G401 (cell line): ENCODE results near the gene S100A13. TPM values are rescaled to one million over a fixed set of nuclear protein-coding genes. Genes with fewer than 3 reads are reported as not detected.
"Not testable (repeated sequence)": the region's sequence is repeated elsewhere in the genome, so short reads cannot be mapped to it uniquely, and the experiment has no call there.

Experiments used
- DNase-seq: peaks from one replicate; pipeline ENCODE4 v3.0.0-alpha.2; 2015; ENCODE audit warnings: low spot score
- in situ Hi-C: cut with HindIII; loops from 2 replicates; pipeline ENCODE4 v1.10.0; 2016; ENCODE audit warnings: low sequenced_read_pairs, mixed read lengths
- total RNA-seq: library from RNA; depleted of rRNA; stranded (reverse); fragments of >200 nt; shearing (Covaris generic); gene quantifications from 2 replicates; pipeline ENCODE4 v1.2.3, GENCODE V29; 2014

Gene S100A13
- total RNA-seq, 1 experiment from 2014 or later: 111 TPM

DNA sequence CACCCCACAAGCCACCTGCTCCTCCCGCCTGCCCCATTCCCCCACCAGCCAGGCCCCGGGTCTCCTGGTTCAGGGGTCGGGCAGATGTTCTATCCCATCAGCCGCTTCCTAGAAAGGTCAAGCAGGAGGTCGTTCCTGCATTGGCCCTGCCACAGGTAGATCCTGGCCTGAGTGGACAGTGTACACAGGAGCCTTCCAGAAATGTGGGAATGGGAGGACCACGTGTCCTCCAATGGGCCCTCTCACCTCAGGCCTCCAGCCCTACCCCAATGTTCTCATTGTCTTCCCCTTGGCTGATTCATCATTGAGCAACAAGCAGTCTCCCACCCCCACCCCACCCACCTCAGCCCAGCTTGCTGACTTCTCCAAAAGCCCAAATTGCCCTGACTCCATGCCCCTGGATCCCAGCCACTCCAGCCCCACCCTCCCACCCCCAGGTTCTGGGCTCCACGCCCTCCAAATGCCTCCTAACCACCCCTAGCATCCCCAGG lies 16.4 kb downstream of the S100A13 start:
- in situ Hi-C loops: no loop called here
- no peak for DNase-seq

DNA sequence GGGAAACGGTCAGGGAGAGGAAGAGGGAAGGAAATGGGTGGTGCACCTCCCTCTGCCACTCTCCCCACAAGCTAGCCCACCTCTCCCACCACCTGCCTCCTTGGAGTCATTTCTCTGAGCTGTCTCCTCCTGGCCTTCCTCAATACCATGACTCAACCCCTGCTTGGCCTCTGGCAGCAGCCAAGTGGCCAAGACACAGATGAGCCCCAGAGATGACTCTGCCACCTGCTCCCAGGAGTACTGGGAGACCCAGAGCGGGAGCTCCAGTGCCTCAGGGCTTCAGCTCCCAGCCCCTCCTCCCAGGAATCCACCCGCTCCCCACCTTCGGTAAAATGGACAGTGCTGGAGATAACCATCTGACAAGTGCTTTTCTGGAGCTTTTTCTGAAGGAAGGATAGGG lies 17.0 kb downstream of the S100A13 start:
- DNase-seq: no peak
- in situ Hi-C loops: no loop called here

- DNase-seq: no peak
- in situ Hi-C loops: no loop called here
Observed at GRCh38 chr1:153609585-153609907, 17.8 kb downstream of the S100A13 start.

GRCh38 chr1:153608742-153609584 lies 18.3 kb downstream of the S100A13 start:
- DNase-seq: no peak

GRCh38 chr1:153608089-153608682 lies 19.1 kb downstream of the S100A13 start:
- in situ Hi-C loops: no loop called here
- no peak for DNase-seq

More at GRCh38 chr1:153608742-153609584, 18.3 kb downstream of the S100A13 start:
- in situ Hi-C loops: no loop called here

GRCh38 chr1:153607381-153607780 lies 19.9 kb downstream of the S100A13 start:
- in situ Hi-C loops: no loop called here
- DNase-seq: no peak

- no peak for DNase-seq
- in situ Hi-C loops: no loop called here
Observed at GRCh38 chr1:153606194-153606593, 21.1 kb downstream of the S100A13 start.

GRCh38 chr1:153602749-153603148 lies 24.6 kb downstream of the S100A13 start:
- no peak for DNase-seq
- in situ Hi-C loops: no loop called here

- no peak for DNase-seq
Observed at GRCh38 chr1:153599847-153600246, 27.5 kb downstream of the S100A13 start.

DNA sequence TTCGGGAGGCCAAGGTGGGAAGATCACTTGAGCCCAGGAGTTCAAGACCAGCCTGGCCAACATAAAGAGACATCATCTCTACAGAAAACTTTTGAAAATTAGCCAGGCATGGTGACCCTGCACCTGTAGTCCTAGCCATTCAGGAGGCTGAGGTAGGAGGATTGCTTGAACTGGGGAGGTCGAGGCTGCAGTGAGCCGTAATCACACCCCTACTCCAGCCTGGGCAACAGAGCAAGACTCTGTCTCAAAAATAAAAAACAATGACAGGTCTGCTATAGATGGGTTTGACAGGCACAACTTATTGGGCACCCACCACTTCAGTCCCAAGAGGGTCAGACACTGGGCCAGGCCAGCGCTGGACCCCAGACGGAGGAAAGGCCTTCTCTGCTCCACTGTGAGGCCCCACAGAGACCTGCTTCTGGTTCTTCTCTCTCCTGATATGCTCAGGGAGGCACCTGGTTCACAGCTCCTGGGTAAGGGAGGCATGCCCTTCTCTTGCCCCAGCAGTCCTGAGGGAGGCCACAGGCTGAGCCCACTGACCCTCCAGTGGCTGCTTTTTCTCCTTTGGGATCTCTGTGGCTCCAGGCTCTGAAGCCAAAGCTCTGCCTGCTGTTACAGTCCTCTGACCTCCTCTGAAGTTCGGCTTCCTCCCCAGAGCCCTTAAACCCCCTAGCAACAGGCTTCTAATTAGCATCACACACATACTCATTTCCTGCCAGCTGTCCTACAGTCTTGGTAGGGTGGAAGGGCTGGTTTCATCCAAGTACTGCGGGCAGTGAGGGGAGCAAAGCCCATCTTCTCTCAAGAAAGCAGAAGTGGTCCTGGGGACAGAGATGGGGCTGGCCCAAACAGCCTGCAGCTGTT lies 28.8 kb downstream of the S100A13 start:
- in situ Hi-C loops: loop anchor here (25.0 kb wide), 1 partner anchor 236 kb away; the partner anchor contains the start of gene S100A9
- no peak for DNase-seq

More at GRCh38 chr1:153599847-153600246, 27.5 kb downstream of the S100A13 start:
- in situ Hi-C loops: loop anchor here (25.0 kb wide), 1 partner anchor 238 kb away; the partner anchor contains the start of gene S100A9

- in situ Hi-C loops: loop anchor here (25.0 kb wide), 1 partner anchor 235 kb away; the partner anchor contains the start of gene S100A9
- no peak for DNase-seq
Observed at GRCh38 chr1:153597206-153597605, 30.1 kb downstream of the S100A13 start.

DNA sequence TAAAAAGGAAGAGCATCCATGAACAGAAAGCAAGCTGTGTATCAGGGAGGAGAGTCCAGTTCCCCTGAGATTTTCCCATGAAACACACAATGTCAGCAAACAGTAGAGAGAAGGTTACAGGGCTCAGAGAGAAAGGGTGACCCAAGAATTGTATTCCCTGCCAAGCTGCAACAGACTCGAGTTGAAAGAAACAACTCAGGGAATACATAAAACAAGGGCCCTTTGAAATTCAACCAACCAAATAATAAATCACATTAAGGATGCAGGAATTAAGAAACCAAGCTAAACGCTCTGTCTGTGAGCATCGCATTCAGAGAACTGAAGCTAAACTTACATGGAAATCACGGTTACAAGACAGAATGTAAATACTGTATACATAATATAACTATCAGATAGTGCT lies 34.6 kb downstream of the S100A13 start:
- DNase-seq: peak; percentile 25
- in situ Hi-C loops: loop anchor here (25.0 kb wide), 1 partner anchor 230 kb away; the partner anchor contains the start of gene S100A9

DNA sequence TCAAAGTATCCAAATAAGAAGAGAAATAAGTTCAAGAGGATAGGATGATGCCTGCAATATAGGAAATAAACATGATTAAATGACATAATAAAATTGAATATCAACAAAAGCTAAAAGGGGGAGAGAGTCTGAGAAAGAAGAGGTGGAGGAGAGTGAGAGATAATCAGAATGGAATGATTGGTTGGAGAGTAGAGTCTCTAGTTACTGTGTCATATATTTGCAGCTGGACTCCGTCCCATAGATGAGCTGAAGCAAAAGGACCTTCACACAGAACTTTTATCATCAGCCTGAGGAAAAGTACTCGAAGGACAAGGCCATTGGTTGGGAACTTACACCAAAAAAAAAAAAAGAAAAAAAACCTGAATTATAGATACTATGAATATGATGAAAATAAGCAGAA lies 38.8 kb downstream of the S100A13 start:
- in situ Hi-C loops: loop anchor here (25.0 kb wide), 1 partner anchor 226 kb away; the partner anchor contains the start of gene S100A9

GRCh38 chr1:153588033-153588432 lies 39.3 kb downstream of the S100A13 start:
- in situ Hi-C loops: loop anchor here (25.0 kb wide), 1 partner anchor 226 kb away; the partner anchor contains the start of gene S100A9

More for the DNA sequence above, 38.8 kb downstream of the S100A13 start:
- DNase-seq: no peak

GRCh38 chr1:153587314-153587713 lies 40.0 kb downstream of the S100A13 start:
- DNase-seq: no peak
- in situ Hi-C loops: loop anchor here (25.0 kb wide), 1 partner anchor 225 kb away; the partner anchor contains the start of gene S100A9

More at GRCh38 chr1:153588033-153588432, 39.3 kb downstream of the S100A13 start:
- not testable (repeated sequence) for DNase-seq

DNA sequence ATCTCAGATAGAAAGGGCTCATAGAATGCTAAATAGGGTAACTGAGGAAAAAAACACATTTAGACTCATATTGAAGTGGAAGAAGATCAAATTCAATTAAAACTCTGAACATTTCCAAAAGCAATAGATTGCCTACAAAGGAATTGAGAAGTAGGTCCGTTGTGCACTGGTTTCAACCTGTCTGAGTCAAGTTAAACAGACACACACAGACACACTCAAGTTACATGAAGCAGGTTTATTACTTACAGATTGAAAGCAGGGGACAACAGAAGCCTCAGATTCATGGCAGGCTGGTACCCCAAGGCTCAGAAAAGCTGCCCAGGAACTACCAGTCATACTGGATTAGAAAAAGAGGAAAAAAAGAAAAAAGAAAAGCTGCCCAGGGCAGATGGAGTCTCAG lies 41.0 kb downstream of the S100A13 start:
- DNase-seq: no peak
- in situ Hi-C loops: loop anchor here (25.0 kb wide), 1 partner anchor 224 kb away; the partner anchor contains the start of gene S100A9

GRCh38 chr1:153585006-153585405 lies 42.3 kb downstream of the S100A13 start:
- in situ Hi-C loops: loop anchor here (25.0 kb wide), 1 partner anchor 223 kb away; the partner anchor contains the start of gene S100A9
- DNase-seq: no peak

- in situ Hi-C loops: loop anchor here (25.0 kb wide), 1 partner anchor 222 kb away; the partner anchor contains the start of gene S100A9
- DNase-seq: no peak
Observed at GRCh38 chr1:153583976-153584375, 43.3 kb downstream of the S100A13 start.

GRCh38 chr1:153583514-153583913 lies 43.8 kb downstream of the S100A13 start:
- in situ Hi-C loops: loop anchor here (25.0 kb wide), 1 partner anchor 221 kb away; the partner anchor contains the start of gene S100A9
- not testable (repeated sequence) for DNase-seq
